Prostate gland (tissue), 2 donors: ENCODE measurements around the gene HDAC10.

ENCODE experiments used
- CTCF ChIP-seq, 4 experiments: fragments of 200-600 bp in 2 of 4; fragments of 450-650 bp in 2 of 4; sonication (generic) in 2 of 4; IDR thresholded peaks; 1 replicate in 3 of 4; 2 replicates in 1 of 4; pipeline ENCODE4 v1.5.1; 2016 to 2019; ENCODE audit warnings: antibody characterized with exemption in 4 of 4, mild to moderate bottlenecking in 2 of 4, moderate library complexity in 2 of 4
- POLR2AphosphoS5 ChIP-seq: sonication (generic); formaldehyde crosslinking; IDR thresholded peaks from one replicate; pipeline ENCODE4 v1.6.1; 2017; ENCODE audit warnings: antibody characterized with exemption

DNA sequence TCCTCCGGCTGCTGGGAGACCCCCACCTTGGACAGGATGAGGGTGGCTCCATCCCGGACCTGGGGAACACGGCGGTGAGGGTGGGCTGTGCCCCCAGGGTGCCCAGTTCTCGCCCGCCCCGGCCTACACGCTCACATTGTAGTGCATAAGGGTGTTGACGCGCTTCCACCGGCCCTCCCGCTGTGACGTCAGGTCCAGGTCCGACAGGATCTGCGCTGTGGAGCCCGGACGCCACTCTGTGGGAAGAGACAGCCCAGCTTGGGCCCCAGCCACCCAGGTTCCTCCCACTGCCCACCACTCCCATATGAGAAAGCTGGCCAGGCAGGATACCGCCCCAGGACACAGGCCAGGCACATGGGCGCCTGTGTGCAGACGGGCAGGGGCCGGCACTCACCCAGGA lies 27.4 kb upstream of the HDAC10 start:
- TF ChIP-seq CTCF (IDR thresholded peaks at IDR 0.05) (no peak), POLR2AphosphoS5 (no peak)
